HepG2 (cell line): Measurements from ENCODE around the gene WASHC4. TPM values are rescaled to one million over a fixed set of nuclear protein-coding genes. Genes with fewer than 3 reads are reported as not detected.

Experiments used
- ATAC-seq: fragments of 200-7000 bp; cut with Tn5 transposase; 3 replicates; pipeline ENCODE4 v1.9.1; 2020; ENCODE audit warnings: mild to moderate bottlenecking, moderate library complexity
- BruUV-seq: library from RNA; stranded (reverse); fragments of 400-500 nt; replicated peaks from 2 replicates; lab custom pipeline; 2021; lab: Mats Ljungman, UMichigan
- CTCF ChIA-PET: fragments of 300-600 bp; formaldehyde crosslinking; extraction: SDS; loops from one replicate; lab custom pipeline; 2021; ENCODE audit warnings: low total read pairs, inconsistent platforms, low intra/inter-chr PET ratio; lab: Yijun Ruan, JAX
- POLR2A ChIA-PET: fragments of 350-600 bp; sonication (Branson Sonifier 250); formaldehyde crosslinking; loops from one replicate; lab custom pipeline; 2020; ENCODE audit warnings: antibody characterized with exemption, inconsistent platforms; lab: Yijun Ruan, JAX
- DNase-seq: peaks from one replicate; pipeline ENCODE4 v3.0.0-alpha.2; 2015; ENCODE audit warnings: low spot score
- FAIRE-seq: peaks from 3 replicates; lab custom pipeline; 2011; peaks lifted over from hg19 to GRCh38; lab: Jason Lieb, UNC
- H2AFZ ChIP-seq: one replicate; pipeline ENCODE4 v1.6.1; 2011; ENCODE audit warnings: low read length, inconsistent platforms
- H3K27ac ChIP-seq: fragments of 300-600 bp; 3 replicates; pipeline ENCODE4 v1.8.0; 2011; ENCODE audit warnings: mixed run types, mild to moderate bottlenecking, mixed read lengths, low read length, inconsistent platforms; ENCODE audit not compliant: insufficient read depth; ENCODE audit errors: extremely low read length
- H3K27me3 ChIP-seq, 2 experiments: fragments of 200-600 bp in 1 of 2; 2 replicates in 1 of 2; 3 replicates in 1 of 2; pipeline versions ENCODE4 v1.6.0 to v1.8.0; 2011; ENCODE audit warnings: low read length in 2 of 2, mild to moderate bottlenecking in 2 of 2, moderate library complexity in 2 of 2, inconsistent platforms in 1 of 2; ENCODE audit not compliant: insufficient read depth in 2 of 2, control insufficient read depth in 1 of 2
- H3K36me3 ChIP-seq, 2 experiments: fragments of 200-600 bp in 1 of 2; replicated peaks in 1 of 2; 2 replicates in 1 of 2; 3 replicates in 1 of 2; pipeline versions ENCODE4 v1.5.1 to v1.8.0; 2011; ENCODE audit warnings: low read length in 2 of 2, inconsistent platforms in 1 of 2; ENCODE audit not compliant: insufficient read depth in 2 of 2, control insufficient read depth in 1 of 2
- H3K4me1 ChIP-seq: 2 replicates; pipeline ENCODE4 v1.5.1; 2012; ENCODE audit warnings: low read length, inconsistent platforms; ENCODE audit not compliant: insufficient read depth
- H3K4me2 ChIP-seq: 2 replicates; pipeline ENCODE4 v1.6.0; 2011; ENCODE audit warnings: low read depth, low read length, inconsistent platforms
- H3K4me3 ChIP-seq, 3 experiments: fragments of 200-600 bp in 1 of 3; sonication (generic), shearing (Covaris generic) in 1 of 3; replicated peaks in 1 of 3; 2 replicates each; pipeline ENCODE4 v1.5.1; 2011 to 2016; ENCODE audit warnings: low read length in 3 of 3, inconsistent platforms in 2 of 3, low read depth in 2 of 3, mild to moderate bottlenecking in 2 of 3, control low read depth in 1 of 3, mixed read lengths in 1 of 3; ENCODE audit not compliant: insufficient read depth in 1 of 3
- H3K79me2 ChIP-seq: one replicate; pipeline ENCODE4 v1.6.1; 2011; ENCODE audit warnings: low read length, inconsistent platforms; ENCODE audit not compliant: insufficient read depth
- H3K9ac ChIP-seq: 2 replicates; pipeline ENCODE4 v1.6.0; 2011; ENCODE audit warnings: mild to moderate bottlenecking, low read depth, low read length, inconsistent platforms; ENCODE audit not compliant: insufficient read depth
- H3K9me3 ChIP-seq: 2 replicates; pipeline ENCODE4 v1.5.1; 2012; ENCODE audit warnings: mild to moderate bottlenecking, low read length
- H4K20me1 ChIP-seq: 2 replicates; pipeline ENCODE4 v1.6.0; 2011; ENCODE audit warnings: inconsistent platforms, mild to moderate bottlenecking, low read length, moderate library complexity; ENCODE audit not compliant: insufficient read depth
- ASH2L ChIP-seq: fragments of 300-600, 200-600 bp; sonication (generic); IDR thresholded peaks from 2 replicates; pipeline ENCODE4 v1.7.0; 2017; ENCODE audit warnings: low read depth, mild to moderate bottlenecking, moderate library complexity, mixed read lengths, low read length; ENCODE audit not compliant: insufficient read length
- BCL6 ChIP-seq: IDR thresholded peaks from 2 replicates; pipeline ENCODE4 v1.6.1; 2016; ENCODE audit warnings: missing genetic modification reagents, missing compliant biosample characterization
- E2F1 ChIP-seq: sonication (generic); formaldehyde crosslinking; IDR thresholded peaks from 2 replicates; pipeline ENCODE4 v1.5.0; 2020; ENCODE audit warnings: missing genetic modification reagents
- ETV6 ChIP-seq: sonication (generic); formaldehyde crosslinking; conservative IDR thresholded peaks from 2 replicates; pipeline ENCODE4 v1.4.0; 2020; ENCODE audit warnings: missing genetic modification reagents
- HNRNPH1 ChIP-seq: fragments of 200-400 bp; formaldehyde crosslinking; optimal IDR thresholded peaks from 2 replicates; pipeline ENCODE3; 2017; ENCODE audit warnings: mild to moderate bottlenecking, low read depth, low read length
- HOXA7 ChIP-seq: sonication (generic); formaldehyde crosslinking; IDR thresholded peaks from 2 replicates; pipeline ENCODE4 v1.8.1; 2022; ENCODE audit warnings: mild to moderate bottlenecking, missing genetic modification reagents, moderate library complexity
- NRL ChIP-seq: sonication (generic); formaldehyde crosslinking; IDR thresholded peaks from 2 replicates; pipeline ENCODE4 v1.5.0; 2020; ENCODE audit warnings: missing genetic modification reagents, mild to moderate bottlenecking, moderate library complexity, borderline replicate concordance
- SALL2 ChIP-seq: sonication (generic); formaldehyde crosslinking; IDR thresholded peaks from 2 replicates; pipeline ENCODE4 v1.8.1; 2023; ENCODE audit warnings: mild to moderate bottlenecking, missing genetic modification reagents, inconsistent platforms
- STAT6 ChIP-seq: sonication (generic); formaldehyde crosslinking; IDR thresholded peaks from 2 replicates; pipeline ENCODE4 v1.4.0; 2020; ENCODE audit warnings: missing genetic modification reagents, mild to moderate bottlenecking, borderline replicate concordance
- ZNF160 ChIP-seq: sonication (generic); formaldehyde crosslinking; IDR thresholded peaks from 2 replicates; pipeline ENCODE4 v1.8.0; 2022; ENCODE audit warnings: mild to moderate bottlenecking, inconsistent platforms, missing genetic modification reagents
- ZNF563 ChIP-seq: sonication (generic); formaldehyde crosslinking; IDR thresholded peaks from 2 replicates; pipeline ENCODE4 v1.8.0; 2022; ENCODE audit warnings: mild to moderate bottlenecking, moderate library complexity, missing genetic modification reagents
- WGBS: methylation state at CpG from one replicate; pipeline ENCODE4 v1.1.6; 2017; ENCODE audit warnings: low lambda C conversion rate; 5-methylcytosine and 5-hydroxymethylcytosine counted together
- in situ Hi-C: cut with HindIII; loops from 2 replicates; pipeline ENCODE4 v1.10.0; 2017; ENCODE audit warnings: low pct_unique_long_range_greater_than_20kb; ENCODE audit not compliant: extremely low pct_ligation_motif_present
- intact Hi-C: fragments of 100-400 bp; cut with micrococcal nuclease; formaldehyde crosslinking; loops from one replicate; pipeline ENCODE4 v1.10.0; 2022; ENCODE audit not compliant: unreplicated experiment
- polyA plus RNA-seq, 8 experiments: library from polyadenylated mRNA; depleted of rRNA in 3 of 8; stranded (reverse) in 7 of 8; unstranded in 1 of 8; fragments of >200 nt; fragmentation: Illumina TruSeq in 4 of 8; extraction: Trizol in 4 of 8; gene quantifications; 2 replicates each; pipeline versions ENCODE4 v1.2.1 to v1.2.3, GENCODE V29; 2011 to 2016; ENCODE audit warnings: low read depth in 4 of 8, missing spikeins in 1 of 8, mixed read lengths in 1 of 8; ENCODE audit not compliant: insufficient read depth in 1 of 8
- total RNA-seq, 5 experiments: library from RNA; depleted of rRNA; stranded (reverse); fragments of >200 nt; fragmentation: Illumina TruSeq; extraction: Trizol; gene quantifications; 2 replicates each; pipeline ENCODE4 v1.2.3, GENCODE V29; 2016; ENCODE audit warnings: low read depth in 1 of 5
- TF ChIP-seq, protein P1 (sequence below): sonication (generic); formaldehyde crosslinking; IDR thresholded peaks from 2 replicates; pipeline ENCODE4 v1.8.1; 2023; ENCODE audit warnings: mild to moderate bottlenecking, missing genetic modification reagents

Gene WASHC4
- total and polyA plus RNA-seq, 2 of the 13 experiments (the other 11 are each of a cell fraction or from before 2014, with no cell fraction given): 21.0 to 36.3 TPM

DNA sequence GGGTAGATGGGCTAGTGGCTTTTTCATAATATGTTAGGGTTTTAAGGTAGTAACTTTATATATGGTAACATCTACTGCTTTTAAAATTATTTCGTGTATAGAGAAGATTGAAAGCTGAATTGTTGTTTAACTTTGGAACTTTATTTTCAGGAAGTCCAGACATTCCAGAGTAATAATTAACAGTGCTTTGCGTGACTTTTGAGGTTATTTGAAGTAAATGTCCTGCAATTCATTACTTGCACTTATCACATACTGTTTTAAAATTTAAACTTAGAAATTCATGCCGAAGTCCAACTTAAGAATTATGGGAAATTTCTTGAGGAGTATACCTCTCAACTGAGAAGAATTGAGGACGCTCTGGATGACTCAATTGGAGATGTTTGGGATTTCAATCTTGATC is 3.3 kb downstream of the WASHC4 start:
- H3K9me3 ChIP-seq: no peaks in the 10 kb centered on the region
- POLR2A ChIA-PET: no interaction called here
- H3K9ac ChIP-seq: no peak overlapping the region
- peaks cover 18% of the 10 kb centered on the region; the same call in 1 of the 2 replicates for H4K20me1 ChIP-seq
- ATAC-seq: no peak
- TF ChIP-seq BCL6 (CRISPR knock-in tag) (peak; percentile 46; the same call in 1 of the 2 replicates), STAT6 (CRISPR knock-in tag) (no peak), HNRNPH1 (no peak), ETV6 (CRISPR knock-in tag) (no peak)
- H3K4me1 ChIP-seq: peaks cover 40% of the 10 kb centered on the region
- H3K4me2 ChIP-seq: peak overlapping the region; percentile 83
- DNase-seq: no peak
- no peak overlapping the region for H3K27ac ChIP-seq
- H3K4me3 ChIP-seq: peak overlapping the region in 1 of 3 experiments; percentile 35; a peak in 1 of 6 replicates
- intact Hi-C loops (no loop called here), in situ Hi-C loops (no loop called here)
- H3K36me3 ChIP-seq: peaks cover under 1 to 33% of the 10 kb centered on the region in 2 experiments; a peak in 4 of 5 replicates
- CTCF ChIA-PET: no interaction called here
- H3K79me2 ChIP-seq: peaks cover 50% of the 10 kb centered on the region
- no peaks in the 10 kb centered on the region; a peak in 1 of 5 replicates for H3K27me3 ChIP-seq
- FAIRE-seq: no peak
- WGBS: 63% methylated on average over 4 of the region's 4 CpGs
- no peak overlapping the region for H2AFZ ChIP-seq
- no TSS peak for BruUV-seq

- FAIRE-seq: no peak
- H3K4me1 ChIP-seq: peaks cover 30% of the 10 kb centered on the region
- CTCF ChIA-PET: no interaction called here
- intact Hi-C loops: no loop called here
- DNase-seq: no peak
- POLR2A ChIA-PET: no interaction called here
- no peak overlapping the region for H2AFZ ChIP-seq
- ATAC-seq: no peak
- BruUV-seq: no TSS peak
- no peaks in the 10 kb centered on the region for H3K9me3 ChIP-seq
- no peak overlapping the region for H3K27ac ChIP-seq
- H3K36me3 ChIP-seq: peaks cover 5 to 53% of the 10 kb centered on the region in 2 experiments
- 96% methylated on average over 3 of the region's 3 CpGs for WGBS
- in situ Hi-C loops: no loop called here
- H3K79me2 ChIP-seq: peaks cover 49% of the 10 kb centered on the region
- H3K4me3 ChIP-seq: no peak overlapping the region
- no peak overlapping the region for H3K4me2 ChIP-seq
- no peak overlapping the region for H3K9ac ChIP-seq
- peaks cover 18% of the 10 kb centered on the region; the same call in 1 of the 2 replicates for H4K20me1 ChIP-seq
- no peaks in the 10 kb centered on the region for H3K27me3 ChIP-seq
- no peak for TF ChIP-seq ZNF563
- TF ChIP-seq, protein P1, sequence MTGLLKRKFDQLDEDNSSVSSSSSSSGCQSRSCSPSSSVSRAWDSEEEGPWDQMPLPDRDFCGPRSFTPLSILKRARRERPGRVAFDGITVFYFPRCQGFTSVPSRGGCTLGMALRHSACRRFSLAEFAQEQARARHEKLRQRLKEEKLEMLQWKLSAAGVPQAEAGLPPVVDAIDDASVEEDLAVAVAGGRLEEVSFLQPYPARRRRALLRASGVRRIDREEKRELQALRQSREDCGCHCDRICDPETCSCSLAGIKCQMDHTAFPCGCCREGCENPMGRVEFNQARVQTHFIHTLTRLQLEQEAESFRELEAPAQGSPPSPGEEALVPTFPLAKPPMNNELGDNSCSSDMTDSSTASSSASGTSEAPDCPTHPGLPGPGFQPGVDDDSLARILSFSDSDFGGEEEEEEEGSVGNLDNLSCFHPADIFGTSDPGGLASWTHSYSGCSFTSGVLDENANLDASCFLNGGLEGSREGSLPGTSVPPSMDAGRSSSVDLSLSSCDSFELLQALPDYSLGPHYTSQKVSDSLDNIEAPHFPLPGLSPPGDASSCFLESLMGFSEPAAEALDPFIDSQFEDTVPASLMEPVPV (CRISPR knock-in tag): no peak
- no peak for TF ChIP-seq E2F1
- no peak for TF ChIP-seq ZNF160 (CRISPR knock-in tag)
- no peak for TF ChIP-seq NRL (CRISPR knock-in tag)
- TF ChIP-seq SALL2 (CRISPR knock-in tag): no peak
- no peak for TF ChIP-seq ASH2L
- TF ChIP-seq HOXA7 (CRISPR knock-in tag): no peak
Measured at GRCh38 chr12:105113094-105113493, 5.6 kb downstream of the WASHC4 start.
